Osteoblast (primary cell): ENCODE results near the gene SDS. TPM values are rescaled to one million over a fixed set of nuclear protein-coding genes. Genes with fewer than 3 reads are reported as not detected.
A peak's percentile ranks its signal among the peaks of the same experiment; 100 is the strongest.

Experiments
- DNase-seq: peaks from one replicate; pipeline ENCODE4 v3.0.0; 2011; ENCODE audit warnings: low spot score, mixed read lengths; ENCODE audit not compliant: insufficient read length; ENCODE audit errors: missing footprints
- H2AFZ ChIP-seq: 2 replicates; pipeline ENCODE4 v1.6.0; 2011; ENCODE audit warnings: mild to moderate bottlenecking, low read length
- H3K27ac ChIP-seq: 2 replicates; pipeline ENCODE4 v1.5.1; 2011; ENCODE audit warnings: mild to moderate bottlenecking, low read depth, low read length, moderate library complexity
- H3K27me3 ChIP-seq: 2 replicates; pipeline ENCODE4 v1.6.0; 2012; ENCODE audit warnings: mild to moderate bottlenecking, control low read depth, inconsistent platforms, low read length, moderate library complexity; ENCODE audit not compliant: insufficient read depth
- H3K36me3 ChIP-seq: 2 replicates; pipeline ENCODE4 v1.5.1; 2011; ENCODE audit warnings: mild to moderate bottlenecking, low read length, control low read depth, moderate library complexity; ENCODE audit not compliant: insufficient read depth
- H3K4me1 ChIP-seq: 2 replicates; pipeline ENCODE4 v1.5.1; 2011; ENCODE audit warnings: mild to moderate bottlenecking, low read length, control low read depth, moderate library complexity; ENCODE audit not compliant: insufficient read depth
- H3K4me2 ChIP-seq: 2 replicates; pipeline ENCODE4 v1.6.0; 2011; ENCODE audit warnings: mild to moderate bottlenecking, low read length; ENCODE audit not compliant: insufficient read depth
- H3K4me3 ChIP-seq: fragments of 200-600 bp; sonication (generic); 3 replicates; pipeline ENCODE4 v1.5.1; 2012; ENCODE audit warnings: mild to moderate bottlenecking, low read length, inconsistent platforms; ENCODE audit not compliant: insufficient read depth
- H3K79me2 ChIP-seq: 2 replicates; pipeline ENCODE4 v1.6.0; 2012; ENCODE audit warnings: mild to moderate bottlenecking, low read length, control low read depth, inconsistent platforms; ENCODE audit not compliant: insufficient read depth
- H3K9me3 ChIP-seq: 2 replicates; pipeline ENCODE4 v1.5.1; 2011; ENCODE audit warnings: low read depth, low read length, control low read depth
- H4K20me1 ChIP-seq: 2 replicates; pipeline ENCODE4 v1.6.0; 2012; ENCODE audit warnings: mild to moderate bottlenecking, low read length, control low read depth; ENCODE audit not compliant: insufficient read depth
- CTCF ChIP-seq: IDR thresholded peaks from 2 replicates; pipeline ENCODE4 v1.5.1; 2011; ENCODE audit warnings: mild to moderate bottlenecking, low read depth, low read length, moderate library complexity; ENCODE audit errors: extremely low read depth
- total RNA-seq: library from RNA; depleted of rRNA; stranded (reverse); fragments of >200 nt; gene quantifications from 2 replicates; pipeline ENCODE4 v1.2.3, GENCODE V29; 2012

The SDS gene
- total RNA-seq, 1 donor = under 0.01 TPM

GRCh38 chr12:113371808-113372207, 31.9 kb downstream of the SDS start:
- no peak overlapping the region for H2AFZ ChIP-seq
- no peaks in the 10 kb centered on the region for H3K27me3 ChIP-seq
- DNase-seq = peak; percentile 55
- H3K4me1 ChIP-seq = no peaks in the 10 kb centered on the region
- H3K36me3 ChIP-seq = peaks cover 23% of the 10 kb centered on the region
- H3K9me3 ChIP-seq = no peaks in the 10 kb centered on the region
- no peak for TF ChIP-seq CTCF
- no peak overlapping the region for H3K4me3 ChIP-seq
- H3K4me2 ChIP-seq = no peak overlapping the region
- no peak overlapping the region for H3K27ac ChIP-seq
- H4K20me1 ChIP-seq = peaks cover 7% of the 10 kb centered on the region
- peaks cover 13% of the 10 kb centered on the region for H3K79me2 ChIP-seq

- Histone ChIP-seq H3K27ac (no peak overlapping the region), H3K4me2 (no peak overlapping the region), H3K79me2 (peaks cover 17% of the 10 kb centered on the region), H3K4me1 (no peaks in the 10 kb centered on the region), H2AFZ (no peak overlapping the region), H3K36me3 (peaks cover 23% of the 10 kb centered on the region), H3K27me3 (no peaks in the 10 kb centered on the region), H3K4me3 (no peak overlapping the region), H3K9me3 (no peaks in the 10 kb centered on the region), H4K20me1 (peaks cover 10% of the 10 kb centered on the region)
- TF ChIP-seq CTCF = no peak
- DNase-seq = peak; percentile 48
Measured at GRCh38 chr12:113370923-113371682, 32.6 kb downstream of the SDS start.

- no peaks in the 10 kb centered on the region for H3K27me3 ChIP-seq
- no peak for DNase-seq
- peaks cover 12% of the 10 kb centered on the region for H3K36me3 ChIP-seq
Measured at GRCh38 chr12:113369391-113369985, 34.2 kb downstream of the SDS start.

More at GRCh38 chr12:113369391-113369985, 34.2 kb downstream of the SDS start:
- peaks cover 31% of the 10 kb centered on the region for H3K79me2 ChIP-seq
- TF ChIP-seq CTCF = no peak
- H4K20me1 ChIP-seq = peaks cover 15% of the 10 kb centered on the region
- H3K4me3 ChIP-seq = no peak overlapping the region
- H2AFZ ChIP-seq = no peak overlapping the region
- H3K27ac ChIP-seq = no peak overlapping the region
- no peak overlapping the region for H3K4me2 ChIP-seq
- no peaks in the 10 kb centered on the region for H3K9me3 ChIP-seq
- H3K4me1 ChIP-seq = no peaks in the 10 kb centered on the region
